Esophagus squamous epithelium (tissue), 5 donors: ENCODE results near the gene MATN1. TPM values are rescaled to one million over a fixed set of nuclear protein-coding genes. Genes with fewer than 3 reads are reported as not detected.

Source experiments
- DNase-seq: peaks from one replicate; lab custom pipeline; 2025; lab: John Stamatoyannopoulos, UW
- H3K27ac ChIP-seq, 4 donors: fragments of 200-600 bp; sonication (generic); one replicate each; pipeline ENCODE4 v1.5.1; 2016 to 2019; ENCODE audit warnings: mild to moderate bottlenecking in 1 of 4
- H3K27me3 ChIP-seq, 4 donors: fragments of 200-600 bp; sonication (generic); 1 replicate in 3 of 4; 2 replicates in 1 of 4; pipeline versions ENCODE4 v1.5.1 to v1.6.0; 2017 to 2021; ENCODE audit warnings: antibody characterized with exemption in 1 of 4
- H3K36me3 ChIP-seq, 3 donors: fragments of 200-600 bp; sonication (generic); one replicate each; pipeline ENCODE4 v1.5.1; 2016 to 2019
- H3K4me1 ChIP-seq, 3 donors: fragments of 200-600 bp; sonication (generic); one replicate each; pipeline ENCODE4 v1.5.1; 2017 to 2019
- H3K4me3 ChIP-seq, 4 donors: fragments of 200-600 bp; sonication (generic); 1 replicate in 3 of 4; 2 replicates in 1 of 4; pipeline ENCODE4 v1.5.1; 2016 to 2019; ENCODE audit warnings: mild to moderate bottlenecking in 2 of 4, moderate library complexity in 1 of 4
- H3K9me3 ChIP-seq, 3 donors: fragments of 200-600 bp; sonication (generic); one replicate each; pipeline ENCODE4 v1.5.1; 2016 to 2019
- CTCF ChIP-seq, 6 experiments: fragments of 450-650 bp in 4 of 6; fragments of 200-600 bp in 2 of 6; sonication (generic) in 2 of 6; IDR thresholded peaks; one replicate each; pipeline ENCODE4 v1.5.1; 2016 to 2019; ENCODE audit warnings: antibody characterized with exemption in 6 of 6, mild to moderate bottlenecking in 4 of 6, moderate library complexity in 4 of 6
- POLR2A ChIP-seq, 4 donors: fragments of 450-650 bp; IDR thresholded peaks; one replicate each; pipeline ENCODE4 v1.6.1; 2017; ENCODE audit warnings: antibody characterized with exemption in 4 of 4, mild to moderate bottlenecking in 4 of 4, moderate library complexity in 3 of 4
- WGBS, 2 donors: methylation state at CpG; one replicate each; pipeline ENCODE4 v1.1.5; 2018; 5-methylcytosine and 5-hydroxymethylcytosine counted together
- intact Hi-C: fragments of 100-400 bp; cut with DNase I; formaldehyde crosslinking; loops from one replicate; pipeline ENCODE4 v1.15.0; 2022
- total RNA-seq, 4 donors: library from RNA; depleted of rRNA; stranded (reverse); fragments of >200 nt; gene quantifications; one replicate each; pipeline ENCODE4 v1.1.0, GENCODE V29; 2016
- donor health status: DM: yes; HTN: yes; CAD: no.

MATN1 gene
- total RNA-seq, 4 donors from 2014 or later: not detected

GRCh38 chr1:30681782-30682181 is 41.6 kb downstream of the MATN1 start:
- DNase-seq: no peak
- H3K4me1 ChIP-seq: peaks cover 0 to 19% (median 6%) of the 10 kb centered on the region in 3 donors
- WGBS, 2 donors: 52 to 62% methylated on average over 3 of the region's 3 CpGs
- H3K9me3 ChIP-seq: no peaks in the 10 kb centered on the region
- intact Hi-C loops: no loop called here
- H3K27me3 ChIP-seq: peaks cover 0 to 93% (median 4%) of the 10 kb centered on the region in 4 donors
- no peak overlapping the region for H3K4me3 ChIP-seq
- H3K36me3 ChIP-seq: no peaks in the 10 kb centered on the region
- H3K27ac ChIP-seq: no peak overlapping the region
- TF ChIP-seq CTCF (IDR thresholded peaks at IDR 0.05): no peak
- TF ChIP-seq POLR2A (IDR thresholded peaks at IDR 0.05): no peak

- intact Hi-C loops: no loop called here
- Histone ChIP-seq H3K27me3 (peaks cover 0 to 85% (median 4%) of the 10 kb centered on the region in 4 donors), H3K9me3 (peaks cover 0 to 8% (median 0%) of the 10 kb centered on the region in 3 donors), H3K4me3 (no peak overlapping the region), H3K36me3 (no peaks in the 10 kb centered on the region), H3K27ac (peak overlapping the region in 1 of 4 donors; percentile 29), H3K4me1 (peaks cover 0 to 19% (median 6%) of the 10 kb centered on the region in 3 donors)
- DNase-seq: no peak
- TF ChIP-seq POLR2A (IDR thresholded peaks at IDR 0.05): no peak
- TF ChIP-seq CTCF (IDR thresholded peaks at IDR 0.05): no peak
- WGBS, 2 donors: 55 to 70% methylated on average over 7 of the region's 7 CpGs
These were observed 42.5 kb downstream of the MATN1 start for GRCh38 chr1:30680879-30681278.

GRCh38 chr1:30680429-30680828 is 43.0 kb downstream of the MATN1 start:
- no peak for DNase-seq
- peak overlapping the region in 1 of 4 donors; percentile 29 for H3K27ac ChIP-seq
- intact Hi-C loops: no loop called here

GRCh38 chr1:30679976-30680305 is 43.4 kb downstream of the MATN1 start:
- WGBS, 2 donors: 60% methylated on average over 2 of the region's 2 CpGs; no CpG with 5 or more reads in 1 of the 2 donors
- H3K4me1 ChIP-seq: peaks cover 0 to 15% (median 4%) of the 10 kb centered on the region in 3 donors
- DNase-seq: no peak
- H3K4me3 ChIP-seq: no peak overlapping the region
- H3K36me3 ChIP-seq: no peaks in the 10 kb centered on the region
- intact Hi-C loops: no loop called here
- H3K27ac ChIP-seq: no peak overlapping the region
- H3K27me3 ChIP-seq: peaks cover 0 to 76% (median 3%) of the 10 kb centered on the region in 4 donors
- H3K9me3 ChIP-seq: peaks cover 0 to 8% (median 0%) of the 10 kb centered on the region in 3 donors
- TF ChIP-seq POLR2A (IDR thresholded peaks at IDR 0.05): no peak
- no peak for TF ChIP-seq CTCF (IDR thresholded peaks at IDR 0.05)

More at GRCh38 chr1:30680429-30680828, 43.0 kb downstream of the MATN1 start:
- Histone ChIP-seq H3K9me3 (peaks cover 0 to 8% (median 0%) of the 10 kb centered on the region in 3 donors), H3K27me3 (peaks cover 0 to 81% (median 4%) of the 10 kb centered on the region in 4 donors), H3K4me3 (no peak overlapping the region), H3K36me3 (no peaks in the 10 kb centered on the region), H3K4me1 (peaks cover 2 to 17% (median 4%) of the 10 kb centered on the region in 3 donors)
- TF ChIP-seq POLR2A (IDR thresholded peaks at IDR 0.05): no peak
- no peak for TF ChIP-seq CTCF (IDR thresholded peaks at IDR 0.05)
- 100% methylated on average over 1 of the region's 7 CpGs; no CpG with 5 or more reads in 1 of the 2 donors for WGBS, 2 donors

- Histone ChIP-seq H3K9me3 (peaks cover 0 to 8% (median 0%) of the 10 kb centered on the region in 3 donors), H3K27ac (no peak overlapping the region), H3K4me3 (no peak overlapping the region), H3K36me3 (no peaks in the 10 kb centered on the region), H3K4me1 (peaks cover 0 to 11% (median 4%) of the 10 kb centered on the region in 3 donors), H3K27me3 (peaks cover 0 to 72% (median 2%) of the 10 kb centered on the region in 4 donors)
- DNase-seq: no peak
- intact Hi-C loops: no loop called here
- TF ChIP-seq CTCF (IDR thresholded peaks at IDR 0.05) (no peak), POLR2A (IDR thresholded peaks at IDR 0.05) (no peak)
- no CpG with 5 or more reads among the region's 2 CpGs for WGBS, 2 donors
These were observed 44.0 kb downstream of the MATN1 start for GRCh38 chr1:30679201-30679975.
